Coronary artery (tissue), 2 donors: ENCODE data around the gene AQP5.

Experiments used
- DNase-seq: peaks from one replicate; pipeline ENCODE4 v3.0.0-alpha.2; 2017; ENCODE audit warnings: low spot score
- H3K27ac ChIP-seq, 2 donors: fragments of 200-600 bp; sonication (generic); one replicate each; pipeline ENCODE4 v1.5.1; 2016 to 2019
- H3K4me3 ChIP-seq: fragments of 200-600 bp; sonication (generic); 2 replicates; pipeline ENCODE4 v1.5.1; 2016; ENCODE audit warnings: mild to moderate bottlenecking, moderate library complexity
- CTCF ChIP-seq: fragments of 200-600 bp; sonication (generic); IDR thresholded peaks from one replicate; pipeline ENCODE4 v1.5.1; 2019; ENCODE audit warnings: antibody characterized with exemption

AQP5 gene

GRCh38 chr12:49970658-49971057, 9.0 kb downstream of the AQP5 start:
- no peak for TF ChIP-seq CTCF
- H3K27ac ChIP-seq, result no peak overlapping the region
- DNase-seq, result no peak
- no peak overlapping the region for H3K4me3 ChIP-seq

GRCh38 chr12:49971141-49971540, 9.5 kb downstream of the AQP5 start:
- no peak overlapping the region for H3K4me3 ChIP-seq
- H3K27ac ChIP-seq, result no peak overlapping the region
- no peak for TF ChIP-seq CTCF
- peak; percentile 62 for DNase-seq

- no peak for TF ChIP-seq CTCF
- H3K27ac ChIP-seq, result no peak overlapping the region
- H3K4me3 ChIP-seq, result no peak overlapping the region
- no peak for DNase-seq
Observed at GRCh38 chr12:49972129-49972528, 10.5 kb downstream of the AQP5 start.

- DNase-seq, result peak; percentile 70
Observed at GRCh38 chr12:49972641-49973360, 11.1 kb downstream of the AQP5 start, which contains the start of gene AQP6. TSS of gene AQP6 (plus strand) at chr12:49972947. CDS start at chr12:49973174, 227 bp downstream.

GRCh38 chr12:49973361-49973830, 11.7 kb downstream of the AQP5 start:
- DNase-seq, result no peak
- H3K27ac ChIP-seq, result no peak overlapping the region
- no peak for TF ChIP-seq CTCF
- no peak overlapping the region for H3K4me3 ChIP-seq

More at GRCh38 chr12:49972641-49973360, 11.1 kb downstream of the AQP5 start, which contains the start of gene AQP6:
- no peak within 1 kb of the TSS for H3K4me3 ChIP-seq
- no peak for TF ChIP-seq CTCF
- no peak within 1 kb of the TSS for H3K27ac ChIP-seq

GRCh38 chr12:49974231-49974675, 12.6 kb downstream of the AQP5 start:
- Histone ChIP-seq H3K4me3 (peak overlapping the region; percentile 35), H3K27ac (peak overlapping the region in 1 of 2 donors; percentile 38)
- TF ChIP-seq CTCF, result no peak
- no peak for DNase-seq
